PFSK-1 (cell line): Measurements from ENCODE around the gene SLC38A10.

ENCODE experiments used
- FOXP2 ChIP-seq: optimal IDR thresholded peaks from 2 replicates; pipeline ENCODE3; 2011; ENCODE audit warnings: borderline replicate concordance, control low read depth, inconsistent platforms; ENCODE audit not compliant: insufficient read depth; ENCODE audit errors: extremely low read length, extremely low read depth
- POLR2AphosphoS5 ChIP-seq: IDR thresholded peaks from 2 replicates; pipeline ENCODE4 v1.6.1; 2012; ENCODE audit warnings: low read depth, mild to moderate bottlenecking, control low read depth, low read length, moderate library complexity
- REST ChIP-seq, 2 experiments: IDR thresholded peaks; 2 replicates each; pipeline versions ENCODE4 v1.6.1 to v1.8.0; 2011 to 2012; ENCODE audit warnings: low read depth in 2 of 2, low read length in 2 of 2, control low read depth in 1 of 2, inconsistent platforms in 1 of 2, mild to moderate bottlenecking in 1 of 2, moderate library complexity in 1 of 2; ENCODE audit not compliant: insufficient read depth in 1 of 2
- SIN3A ChIP-seq: IDR thresholded peaks from 2 replicates; pipeline ENCODE4 v1.6.1; 2012; ENCODE audit warnings: mild to moderate bottlenecking, low read length, moderate library complexity, borderline replicate concordance; ENCODE audit not compliant: insufficient read depth
- TAF1 ChIP-seq: IDR thresholded peaks from 2 replicates; pipeline ENCODE4 v1.6.1; 2012; ENCODE audit warnings: low read length, control low read depth, borderline replicate concordance; ENCODE audit not compliant: insufficient read depth

SLC38A10 gene

GRCh38 chr17:81237591-81238489, 57.3 kb downstream of the SLC38A10 start:
- TF ChIP-seq POLR2AphosphoS5 (no peak), TAF1 (no peak), FOXP2 (no peak)

GRCh38 chr17:81236784-81237183, 58.3 kb downstream of the SLC38A10 start:
- no peak for TF ChIP-seq SIN3A
- TF ChIP-seq FOXP2, result no peak
- TF ChIP-seq POLR2AphosphoS5, result no peak
- TF ChIP-seq REST (IDR thresholded peaks at IDR 0.05; ENCODE audit: insufficient read depth in 1 of 2, low read depth in 2 of 2, low read length in 2 of 2), result no peak
- no peak for TF ChIP-seq TAF1

GRCh38 chr17:81235822-81236740, 59.0 kb downstream of the SLC38A10 start:
- TF ChIP-seq REST (IDR thresholded peaks at IDR 0.05; ENCODE audit: insufficient read depth in 1 of 2, low read depth in 2 of 2, low read length in 2 of 2) (no peak), POLR2AphosphoS5 (no peak), SIN3A (no peak), TAF1 (no peak), FOXP2 (no peak)

- no peak for TF ChIP-seq TAF1
These were observed 59.9 kb downstream of the SLC38A10 start for GRCh38 chr17:81234940-81235821.

DNA sequence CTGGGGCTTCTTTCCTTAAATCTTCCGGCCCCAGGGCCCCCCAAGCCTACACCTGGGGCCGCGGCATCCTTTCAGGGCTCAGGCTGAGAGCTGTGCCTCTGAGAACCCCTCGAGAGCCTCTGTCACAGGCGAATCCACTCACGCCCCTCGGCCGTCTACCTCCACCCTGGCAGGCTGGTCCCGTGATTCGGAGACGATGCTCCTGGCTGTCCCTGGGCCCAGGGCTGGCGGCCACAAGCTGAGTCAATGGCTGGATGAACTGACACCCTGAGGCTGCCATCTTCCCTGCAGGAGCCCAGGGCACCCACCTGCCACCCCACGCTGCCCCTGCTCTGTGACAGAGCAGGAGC, 60.6 kb downstream of the SLC38A10 start:
- TF ChIP-seq FOXP2 (no peak), SIN3A (no peak), TAF1 (no peak), POLR2AphosphoS5 (no peak), REST (IDR thresholded peaks at IDR 0.05; ENCODE audit: insufficient read depth in 1 of 2, low read depth in 2 of 2, low read length in 2 of 2) (no peak)
